GM19240 (cell line): ENCODE results near the gene LRRC4B.
"Not testable (repeated sequence)": the region's sequence is repeated elsewhere in the genome, so short reads cannot be mapped to it uniquely, and the experiment has no call there.

Experiments used
- DNase-seq: peaks from one replicate; pipeline ENCODE4 v3.0.0; 2011; ENCODE audit warnings: low spot score; ENCODE audit not compliant: insufficient read length

LRRC4B gene

DNA sequence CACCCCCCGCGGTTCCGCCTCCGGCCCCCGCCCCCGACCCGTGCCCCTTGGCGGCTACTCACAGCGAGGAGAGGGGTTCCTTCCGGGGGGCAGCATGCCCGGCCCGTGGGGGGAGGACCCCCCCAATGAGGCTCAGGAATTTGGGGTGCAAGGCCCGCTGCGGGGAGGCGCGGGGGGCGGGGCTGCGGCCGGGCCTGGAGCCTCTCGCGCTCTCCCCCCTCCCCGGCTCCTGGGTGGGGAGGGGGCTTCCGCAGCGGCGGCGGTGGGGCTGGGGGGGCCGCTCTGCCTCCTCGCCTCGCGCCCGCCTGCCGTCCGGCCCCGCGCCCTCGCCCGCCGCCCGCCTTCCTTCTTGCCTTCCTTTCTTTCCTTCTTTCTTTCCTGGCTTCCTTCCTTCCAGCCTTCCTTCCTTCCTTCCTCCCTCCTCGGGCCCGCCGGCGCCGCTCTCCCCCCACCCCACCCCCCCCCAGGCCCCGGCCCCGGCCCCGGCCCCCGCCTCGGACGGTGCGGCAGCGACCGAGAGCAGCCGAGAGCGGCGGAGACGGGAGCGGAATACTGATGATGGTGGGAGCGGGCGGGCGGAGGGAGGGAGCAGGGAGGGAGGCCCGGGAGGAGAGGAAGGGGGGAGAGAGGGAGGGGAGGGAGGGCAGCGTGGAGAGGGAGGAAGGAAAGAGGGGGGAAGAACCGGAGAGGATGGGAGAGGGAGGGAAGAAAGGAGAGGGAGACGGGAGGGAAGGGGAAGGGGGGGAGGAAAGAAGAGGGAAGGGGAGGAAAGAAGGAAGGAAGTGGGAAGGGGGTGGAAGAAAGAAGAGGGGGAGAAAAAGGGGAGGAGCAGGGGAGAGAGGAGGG lies at the start of gene LRRC4B:
Gene LRRC4B (minus strand): TSS at position 554 of the 846 bp plus-strand sequence. CDS start 19,597 bp downstream, outside the sequence.
- no peak for DNase-seq

- DNase-seq, result not testable (repeated sequence)
Measured at GRCh38 chr19:50612504-50613404, 44.5 kb upstream of the LRRC4B start.

DNA sequence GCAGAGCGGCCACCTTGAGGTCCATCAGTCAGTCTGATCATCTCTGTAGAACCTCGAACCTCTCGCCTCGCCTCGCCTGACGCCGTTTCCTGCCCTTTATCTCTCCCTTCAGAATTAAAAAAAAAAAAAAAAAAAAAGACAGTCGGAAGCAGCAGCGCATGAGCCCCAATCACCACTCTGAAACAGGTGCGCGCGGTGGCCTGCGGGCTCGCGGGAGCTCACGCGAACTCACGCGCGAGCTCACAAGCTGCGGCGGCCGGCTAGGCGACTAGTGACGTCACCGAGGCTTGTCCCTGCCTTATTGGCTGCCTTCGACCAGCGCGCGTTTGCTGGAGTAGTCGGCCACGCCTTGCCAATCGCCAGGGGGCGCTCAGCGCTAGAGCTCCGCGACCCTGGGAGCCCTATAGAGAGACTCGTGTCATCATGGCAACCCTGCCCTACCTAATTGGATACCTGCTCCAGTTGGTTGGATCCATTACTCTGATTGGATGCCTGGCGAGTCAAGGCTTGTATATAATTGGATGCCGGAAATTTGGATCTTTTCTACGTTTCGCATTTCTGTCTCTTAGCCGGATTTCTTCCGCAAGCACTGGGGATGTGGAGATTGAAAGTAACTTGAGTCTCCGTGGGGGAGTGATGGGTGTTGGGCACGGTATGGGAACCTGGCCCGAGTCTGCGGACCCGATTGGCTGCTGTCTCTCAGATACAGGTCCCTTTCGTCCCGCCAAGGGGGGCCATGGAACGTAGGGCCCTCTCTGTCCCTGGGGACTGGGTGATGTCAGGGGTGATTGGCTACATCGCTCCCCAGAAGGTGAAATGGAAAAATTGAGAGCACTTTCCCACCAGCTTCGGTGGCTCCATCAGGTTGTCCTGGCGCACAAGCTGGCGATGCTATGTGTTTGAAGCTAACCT lies 39.9 kb upstream of the LRRC4B start:
- DNase-seq, result peak; percentile 67

DNA sequence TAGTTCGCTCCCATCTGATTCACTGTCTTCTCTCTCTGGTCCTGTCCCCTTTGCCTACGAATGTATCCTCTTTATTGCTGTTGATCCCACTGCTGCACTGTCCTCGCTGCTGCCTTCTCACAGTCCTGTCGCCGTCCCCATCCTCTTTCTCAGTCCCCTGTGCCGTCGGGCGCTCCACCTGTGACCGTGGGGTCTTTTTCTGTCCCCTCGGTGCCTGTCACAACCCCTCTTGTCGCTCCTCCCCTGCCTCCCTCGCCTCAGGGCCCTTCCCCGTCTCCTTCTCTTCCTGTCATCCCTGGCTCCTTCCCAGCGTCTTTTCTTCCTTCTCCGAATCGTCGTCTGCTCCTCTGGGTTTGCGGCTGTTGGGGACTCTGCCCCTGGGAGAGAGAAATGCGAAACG lies 39.2 kb upstream of the LRRC4B start:
- DNase-seq, result no peak

DNA sequence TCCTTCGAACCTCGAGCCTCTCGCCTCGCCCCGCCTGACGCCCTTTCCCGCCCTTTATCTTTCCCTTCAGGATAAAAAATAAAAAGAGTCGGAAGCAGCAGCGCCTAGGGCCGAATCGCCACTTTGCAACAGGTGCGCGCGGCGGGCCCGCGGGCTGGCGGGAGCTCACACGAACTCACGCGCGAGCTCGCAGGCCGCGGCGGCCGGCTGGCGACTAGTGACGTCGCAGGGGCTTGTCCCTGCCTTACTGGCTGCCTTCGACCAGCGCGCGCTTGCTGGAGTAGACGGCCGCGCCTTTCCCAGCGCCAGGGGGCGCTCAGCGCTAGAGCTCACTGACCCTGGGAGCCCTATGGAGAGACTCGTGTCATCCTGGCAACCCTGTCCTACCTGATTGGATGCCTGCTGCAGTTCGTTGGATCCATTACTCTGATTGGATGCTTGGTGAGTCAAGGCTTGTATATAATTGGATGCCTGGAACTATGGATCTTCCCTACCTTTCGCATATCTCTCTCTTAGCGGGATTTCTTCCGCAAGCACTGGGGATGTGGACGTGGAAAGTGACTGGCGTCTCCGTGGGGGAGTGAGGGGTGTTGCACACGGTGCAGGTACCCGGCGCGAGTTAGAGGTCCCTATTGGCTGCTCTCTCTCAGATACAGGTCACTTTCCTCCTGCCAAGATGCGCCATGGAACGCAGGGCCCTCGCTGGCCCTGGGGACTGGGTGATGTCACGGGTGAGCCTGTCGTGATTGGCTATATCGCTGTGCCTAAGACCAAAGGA lies 38.0 kb upstream of the LRRC4B start:
- DNase-seq, result not testable (repeated sequence)

GRCh38 chr19:50604264-50605073 lies 36.2 kb upstream of the LRRC4B start:
- DNase-seq, result not testable (repeated sequence)

DNA sequence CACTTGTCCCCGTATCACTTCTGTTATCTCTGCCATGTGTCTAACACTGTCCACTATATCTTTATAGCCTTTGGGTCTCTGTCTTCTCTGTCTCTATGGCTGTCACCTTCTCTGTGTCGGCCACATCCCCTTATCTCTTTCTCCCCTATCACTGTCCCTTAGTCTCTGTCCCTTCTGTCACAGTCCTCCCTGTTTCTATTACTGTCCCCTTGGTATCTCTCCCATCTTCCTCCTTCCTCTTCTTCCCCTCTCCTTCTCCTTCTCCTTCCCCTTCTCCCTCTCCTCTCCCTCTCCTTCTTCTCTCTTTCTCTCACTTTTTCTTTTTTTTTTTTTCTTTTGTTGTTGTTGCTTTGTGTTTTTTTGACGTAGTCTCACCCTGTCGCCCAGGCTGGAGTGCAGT lies 34.7 kb upstream of the LRRC4B start:
- no peak for DNase-seq

- DNase-seq, result no peak
Measured at GRCh38 chr19:50602496-50602895, 34.3 kb upstream of the LRRC4B start.

DNA sequence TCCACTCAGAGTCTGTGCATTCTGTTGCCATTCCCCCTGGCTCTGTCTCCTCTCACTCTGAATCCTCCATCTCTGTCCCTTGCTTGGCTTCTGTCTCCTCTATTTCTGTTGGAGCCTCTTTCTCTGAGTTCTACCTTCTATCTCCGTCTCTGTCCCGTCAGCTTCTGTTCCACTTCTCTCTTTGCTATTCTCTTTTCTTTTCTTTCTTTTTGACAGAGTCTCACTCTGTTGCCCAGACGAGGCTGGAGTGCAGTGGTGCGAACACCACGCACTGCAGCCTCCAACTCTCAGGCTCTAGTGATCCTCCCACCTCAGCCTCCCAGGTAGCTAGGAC lies 33.8 kb upstream of the LRRC4B start:
- no peak for DNase-seq

DNA sequence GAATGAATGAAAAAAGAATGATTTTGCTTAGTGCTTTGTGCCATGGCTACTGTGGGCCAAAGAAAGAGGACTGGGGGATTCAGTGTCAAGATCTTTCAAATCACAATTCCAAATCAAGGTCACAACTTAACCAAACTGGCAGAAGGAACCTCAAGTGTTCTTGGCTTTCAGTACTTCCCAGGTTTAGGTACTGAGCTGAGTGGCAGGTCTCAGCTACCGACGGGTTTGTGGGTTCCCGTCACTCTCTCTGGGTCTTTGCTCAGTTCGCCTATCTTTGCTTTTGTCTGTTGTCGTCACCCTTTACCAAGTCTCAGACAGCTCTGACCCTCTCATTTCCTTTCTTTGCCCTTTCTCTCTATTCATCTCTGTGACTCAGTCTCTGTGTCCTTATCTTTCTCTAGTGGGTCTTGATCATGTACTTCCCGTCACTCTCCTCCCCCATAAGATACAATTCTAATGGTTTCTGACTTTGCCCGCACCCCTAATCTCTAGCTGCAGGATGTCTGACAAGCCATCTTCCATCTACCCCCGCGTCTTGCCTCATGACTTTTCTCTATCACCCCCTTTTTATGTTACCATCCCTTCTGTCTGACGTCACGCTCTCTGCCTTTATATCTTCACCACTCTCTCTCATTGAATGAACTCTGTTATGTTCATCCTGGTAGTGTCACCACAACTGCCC lies 33.3 kb upstream of the LRRC4B start:
- no peak for DNase-seq

DNA sequence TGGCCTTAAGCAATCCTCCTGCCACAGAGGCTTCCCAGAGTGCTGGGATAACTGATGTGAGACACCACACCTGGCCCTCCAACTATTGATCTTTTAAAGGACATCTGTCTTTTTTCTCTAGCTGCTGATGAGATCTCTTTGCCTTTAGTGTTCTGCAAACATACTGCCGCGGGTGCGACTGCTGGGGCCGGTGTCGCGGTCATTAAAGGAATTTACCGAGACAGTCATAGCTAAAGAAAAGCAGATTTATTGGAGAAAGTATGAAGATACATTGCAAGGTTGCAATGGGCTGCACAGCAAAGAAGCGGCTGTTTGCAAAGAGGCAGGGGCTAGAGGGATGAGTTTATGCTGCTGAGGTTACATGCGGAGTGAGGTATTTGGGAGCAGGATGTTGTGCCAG lies 31.2 kb upstream of the LRRC4B start:
- no peak for DNase-seq

DNA sequence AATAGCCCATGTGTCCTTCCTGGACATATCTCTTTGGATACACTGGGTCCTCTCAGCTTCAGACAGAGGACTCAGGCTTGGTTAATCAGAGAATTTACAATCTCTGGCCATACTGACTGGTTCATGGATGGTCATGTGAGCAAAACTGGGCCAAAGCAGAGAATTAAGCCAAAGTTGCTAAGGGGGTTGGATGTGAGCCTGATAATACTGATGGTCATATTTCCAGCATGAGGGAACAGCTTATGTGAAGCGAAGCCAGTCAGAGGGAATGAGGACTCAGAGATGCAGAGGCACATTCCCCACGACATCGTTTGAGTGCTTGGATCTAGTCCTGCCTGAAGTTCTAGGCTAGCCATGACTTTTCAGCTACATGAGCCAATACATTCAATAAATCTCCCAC lies 22.0 kb upstream of the LRRC4B start:
- DNase-seq, result no peak

DNA sequence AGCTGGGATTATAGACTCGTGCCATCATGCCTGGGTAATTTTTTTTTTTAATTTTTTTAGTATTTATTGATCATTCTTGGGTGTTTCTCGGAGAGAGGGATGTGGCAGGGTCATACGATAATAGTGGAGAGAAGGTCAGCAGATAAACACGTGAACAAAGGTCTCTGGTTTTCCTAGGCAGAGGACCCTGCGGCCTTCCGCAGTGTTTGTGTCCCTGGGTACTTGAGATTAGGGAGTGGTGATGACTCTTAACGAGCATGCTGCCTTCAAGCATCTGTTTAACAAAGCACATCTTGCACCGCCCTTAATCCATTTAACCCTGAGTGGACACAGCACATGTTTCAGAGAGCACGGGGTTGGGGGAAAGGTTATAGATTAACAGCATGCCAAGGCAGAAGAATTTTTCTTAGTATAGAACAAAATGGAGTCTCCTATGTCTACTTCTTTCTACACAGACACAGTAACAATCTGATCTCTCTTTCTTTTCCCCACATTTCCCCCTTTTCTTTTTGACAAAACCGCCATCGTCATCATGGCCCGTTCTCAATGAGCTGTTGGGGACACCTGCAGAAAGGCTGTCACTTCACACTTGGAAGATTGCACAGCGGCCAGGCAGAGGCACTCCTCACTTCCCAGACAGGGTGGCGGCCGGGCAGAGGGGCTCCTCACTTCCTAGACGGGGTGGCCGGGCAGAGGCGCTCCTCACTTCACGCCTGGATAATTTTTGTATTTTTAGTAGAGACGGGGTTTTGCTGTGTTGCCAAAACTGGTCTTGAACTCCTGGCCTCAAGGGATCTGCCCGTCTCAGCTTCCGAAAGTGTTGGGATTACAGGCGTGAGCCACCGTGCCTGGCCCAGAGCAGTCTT lies 13.8 kb upstream of the LRRC4B start:
- not testable (repeated sequence) for DNase-seq

DNA sequence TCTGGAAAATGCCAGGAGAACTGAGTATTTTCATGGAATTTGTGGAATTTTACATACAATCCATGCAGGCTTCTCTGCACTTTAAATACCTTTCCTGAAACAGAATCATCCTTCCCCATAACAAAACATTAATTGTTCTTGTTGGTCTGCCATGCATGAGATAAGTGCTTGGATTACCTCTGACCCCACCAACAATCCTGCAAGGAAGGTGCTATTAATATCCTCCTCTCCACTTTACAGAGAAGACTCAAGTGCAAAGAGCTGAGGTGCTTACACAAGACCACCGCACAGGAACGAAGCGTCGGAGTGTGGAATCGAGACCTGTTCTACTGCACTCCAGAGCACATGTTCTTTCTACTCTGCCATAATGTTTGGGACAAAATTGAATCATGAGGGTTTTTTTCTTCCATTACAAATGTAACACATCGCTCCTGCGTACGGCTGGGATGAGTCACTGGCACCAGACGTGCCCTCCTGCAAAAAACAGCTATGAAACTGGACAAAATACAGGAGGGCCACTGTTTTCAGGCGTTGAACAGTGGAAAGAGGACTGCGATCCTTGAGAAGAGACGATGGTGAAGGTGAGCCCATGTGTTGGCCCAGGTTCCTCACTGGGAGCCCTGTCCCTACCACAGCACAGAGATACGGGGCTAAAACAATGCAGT lies 12.9 kb upstream of the LRRC4B start:
- no peak for DNase-seq

DNA sequence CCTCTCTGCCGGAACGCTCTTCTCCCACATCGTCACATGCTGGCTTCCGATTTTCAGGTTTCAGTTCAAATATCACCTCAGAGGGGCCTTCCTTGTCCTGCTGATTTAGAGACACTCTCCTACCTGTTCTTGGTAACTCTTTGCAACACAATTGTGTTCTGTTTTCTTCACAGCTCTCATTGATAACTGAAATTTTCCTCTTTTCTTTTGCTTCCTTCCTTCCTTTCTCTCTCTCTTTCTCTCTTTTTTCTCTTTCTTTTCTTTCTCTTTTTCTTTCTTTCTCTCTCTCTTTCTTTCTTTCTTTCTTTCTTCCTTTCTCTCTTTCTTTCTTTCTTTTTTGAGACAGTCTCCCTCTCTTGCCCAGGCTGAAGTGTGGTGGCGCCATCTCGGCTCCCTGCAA lies 12.0 kb upstream of the LRRC4B start:
- DNase-seq, result no peak

GRCh38 chr19:50576769-50577168 lies 8.5 kb upstream of the LRRC4B start:
- DNase-seq, result not testable (repeated sequence)

DNA sequence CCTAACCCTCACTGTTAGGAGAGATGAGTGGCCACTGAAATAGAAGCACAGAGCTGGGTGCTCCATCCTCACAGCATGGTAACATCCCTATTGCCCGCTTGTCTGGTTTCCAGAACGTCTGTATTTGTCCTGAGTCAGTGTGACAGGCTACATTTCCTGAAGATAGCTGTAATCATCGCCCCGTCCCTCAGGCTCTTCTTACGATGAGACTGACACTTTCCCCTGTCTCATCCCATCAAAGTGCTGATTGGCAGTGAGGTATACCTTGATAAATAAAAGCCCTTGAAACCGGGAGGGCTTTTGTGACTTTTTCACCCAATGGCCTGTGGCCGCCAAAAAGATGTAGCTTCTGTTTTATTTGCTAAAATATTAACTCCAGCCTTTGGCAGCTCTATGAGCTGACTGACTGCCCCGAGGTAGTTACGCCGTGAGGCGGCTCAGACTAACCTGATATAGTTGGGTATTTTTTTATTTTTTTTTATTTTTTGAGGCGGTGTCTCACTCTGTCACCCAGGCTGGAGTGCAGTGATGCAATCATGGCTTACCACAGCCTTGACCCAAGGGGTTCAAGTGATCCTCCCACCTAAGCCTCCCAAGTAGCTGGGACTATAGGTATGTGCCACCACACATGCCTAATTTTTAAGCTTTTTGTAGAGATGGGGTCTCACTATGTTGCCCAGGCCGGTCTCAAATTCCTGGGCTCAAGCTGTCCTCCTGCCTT lies 5.7 kb upstream of the LRRC4B start:
- no peak for DNase-seq
